GM12878 (cell line): ENCODE data around the gene TRAF5. TPM values are rescaled to one million over a fixed set of nuclear protein-coding genes. Genes with fewer than 3 reads are reported as not detected.

Source experiments
- ATF3 ChIP-seq: IDR thresholded peaks from 2 replicates; pipeline ENCODE4 v1.6.1; 2011; ENCODE audit warnings: low read depth, mild to moderate bottlenecking, low read length, moderate library complexity, borderline replicate concordance; ENCODE audit errors: extremely low read depth
- BCL3 ChIP-seq: IDR thresholded peaks from 2 replicates; pipeline ENCODE4 v1.6.1; 2011; ENCODE audit warnings: borderline replicate concordance, low read depth, mild to moderate bottlenecking, moderate library complexity, low read length; ENCODE audit not compliant: insufficient read depth, poor library complexity, severe bottlenecking
- EGR1 ChIP-seq, 2 experiments: IDR thresholded peaks; 1 replicate in 1 of 2; 2 replicates in 1 of 2; pipeline ENCODE4 v1.6.1; 2011 to 2012; ENCODE audit warnings: low read depth in 2 of 2, low read length in 2 of 2, borderline replicate concordance in 1 of 2, mild to moderate bottlenecking in 1 of 2, moderate library complexity in 1 of 2
- EZH2 ChIP-seq: IDR thresholded peaks from 2 replicates; pipeline ENCODE4 v1.6.1; 2012; ENCODE audit warnings: low read depth, mild to moderate bottlenecking, control low read depth, inconsistent platforms, low read length, borderline replicate concordance; ENCODE audit not compliant: control insufficient read depth
- IRF3 ChIP-seq: fragments of 450-650 bp; IDR thresholded peaks from 2 replicates; pipeline ENCODE4 v1.6.1; 2014; ENCODE audit warnings: mild to moderate bottlenecking
- IRF4 ChIP-seq: IDR thresholded peaks from 2 replicates; pipeline ENCODE4 v1.6.1; 2011; ENCODE audit warnings: low read depth, low read length
- JUND ChIP-seq: IDR thresholded peaks from 2 replicates; pipeline ENCODE4 v1.6.1; 2012; ENCODE audit warnings: low read depth, mild to moderate bottlenecking, low read length, improper control_type of control experiment, moderate library complexity
- POLR2A ChIP-seq: IDR thresholded peaks from 2 replicates; pipeline ENCODE4 v1.6.1; 2011; ENCODE audit warnings: low read depth, mild to moderate bottlenecking, low read length
- SMAD1 ChIP-seq: fragments of 450-650 bp; IDR thresholded peaks from 2 replicates; pipeline ENCODE4 v1.6.1; 2018; ENCODE audit warnings: mild to moderate bottlenecking, low read depth; ENCODE audit not compliant: partially characterized antibody
- STAT3 ChIP-seq: IDR thresholded peaks from 2 replicates; pipeline ENCODE4 v1.6.1; 2011; ENCODE audit warnings: low read depth, low read length, improper control_type of control experiment
- TAF1 ChIP-seq: IDR thresholded peaks from 2 replicates; pipeline ENCODE4 v1.6.1; 2011; ENCODE audit warnings: mild to moderate bottlenecking, low read depth, low read length, borderline replicate concordance
- TCF3 ChIP-seq: IDR thresholded peaks from 2 replicates; pipeline ENCODE4 v1.6.1; 2012; ENCODE audit warnings: low read depth, mild to moderate bottlenecking, low read length, borderline replicate concordance; ENCODE audit not compliant: insufficient read depth
- USF2 ChIP-seq: IDR thresholded peaks from 2 replicates; pipeline ENCODE4 v1.6.1; 2011; ENCODE audit warnings: low read depth, low read length, improper control_type of control experiment, borderline replicate concordance
- YY1 ChIP-seq: IDR thresholded peaks from 2 replicates; pipeline ENCODE4 v1.6.1; 2011; ENCODE audit warnings: low read depth, mild to moderate bottlenecking, low read length
- ZBED1 ChIP-seq: IDR thresholded peaks from 2 replicates; pipeline ENCODE4 v1.6.1; 2016; ENCODE audit warnings: borderline replicate concordance
- ZBTB33 ChIP-seq: fragments of 450-650 bp; IDR thresholded peaks from 2 replicates; pipeline ENCODE4 v1.6.1; 2017; ENCODE audit warnings: mild to moderate bottlenecking
- ZNF207 ChIP-seq: fragments of 450-650 bp; IDR thresholded peaks from 2 replicates; pipeline ENCODE4 v1.6.1; 2014; ENCODE audit warnings: antibody characterized with exemption, mild to moderate bottlenecking, borderline replicate concordance
- ZNF384 ChIP-seq: IDR thresholded peaks from 2 replicates; pipeline ENCODE4 v1.6.1; 2012; ENCODE audit warnings: low read depth, mild to moderate bottlenecking, low read length, improper control_type of control experiment, borderline replicate concordance
- ZNF592 ChIP-seq: fragments of 450-650 bp; IDR thresholded peaks from 2 replicates; pipeline ENCODE4 v1.6.1; 2017; ENCODE audit warnings: mild to moderate bottlenecking, moderate library complexity
- polyA plus RNA-seq, 11 experiments: library from polyadenylated mRNA; depleted of rRNA in 4 of 11; unstranded in 6 of 11; stranded (reverse) in 5 of 11; fragments of >200 nt; fragmentation: Nextera tagmentation in 4 of 11; fragmentation: Illumina TruSeq in 1 of 11; extraction: Ambion mirVana in 4 of 11; extraction: Trizol in 1 of 11; gene quantifications; 1 replicate in 1 of 11; 2 replicates in 10 of 11; pipeline versions ENCODE4 v1.2.1 to v1.2.3, GENCODE V29; 2011 to 2016; ENCODE audit warnings: inconsistent platforms in 2 of 11, missing spikeins in 2 of 11, low read depth in 1 of 11
- total RNA-seq, 4 experiments: library from RNA; depleted of rRNA in 3 of 4; stranded (reverse); fragments of >200 nt in 3 of 4; fragmentation: Illumina TruSeq in 1 of 4; extraction: Trizol in 1 of 4; gene quantifications; 2 replicates each; pipeline versions ENCODE4 v1.2.1 to v1.2.3, GENCODE V29; 2013 to 2021

Gene TRAF5
- total and polyA plus RNA-seq, 10 of the 15 experiments (the other 5 are each of a cell fraction or from before 2014, with no cell fraction given), result 10.6 to 36.5 (median 26.3) TPM

GRCh38 chr1:211326528-211327345 lies at the start of gene TRAF5 (continued):
- TF ChIP-seq ZBTB33 (no peak), ZBED1 (no peak), EZH2 (no peak), IRF4 (no peak), YY1 (no peak), ZNF207 (no peak), STAT3 (no peak), TCF3 (no peak), ZNF384 (no peak), EGR1 (IDR thresholded peaks at IDR 0.05; ENCODE audit: borderline replicate concordance in 1 of 2, low read depth in 2 of 2, low read length in 2 of 2) (no peak; a peak in 1 of 3 replicates), ZNF592 (no peak), SMAD1 (no peak), USF2 (no peak), IRF3 (no peak), JUND (no peak), BCL3 (no peak), TAF1 (no peak), ATF3 (no peak), POLR2A (peak; percentile 77)
